SU-DHL-6 (cell line): Measurements from ENCODE around the gene PRKAR2A.

Experiments
- H2AFZ ChIP-seq: fragments of 200-600 bp; sonication (generic); 2 replicates; pipeline ENCODE4 v1.6.1; 2014; ENCODE audit warnings: low read depth, mild to moderate bottlenecking, moderate library complexity, mixed read lengths, antibody characterized with exemption, low read length; ENCODE audit not compliant: severe bottlenecking
- H3F3A ChIP-seq: fragments of 200-600 bp; shearing (Covaris generic); 2 replicates; pipeline ENCODE4 v1.6.0; 2016; ENCODE audit warnings: antibody characterized with exemption, mild to moderate bottlenecking; ENCODE audit not compliant: insufficient read depth
- H3K27ac ChIP-seq: fragments of 200-600 bp; sonication (generic); 2 replicates; pipeline ENCODE4 v1.5.1; 2016; ENCODE audit warnings: low read depth, mild to moderate bottlenecking, low read length, moderate library complexity, mixed read lengths
- H3K27me3 ChIP-seq: fragments of 200-600 bp; sonication (generic), shearing (Covaris generic); 2 replicates; pipeline ENCODE4 v1.6.0; 2014; ENCODE audit warnings: mild to moderate bottlenecking, low read length
- H3K36me3 ChIP-seq: fragments of 200-600 bp; sonication (generic); 2 replicates; pipeline ENCODE4 v1.6.1; 2014; ENCODE audit warnings: mild to moderate bottlenecking, low read length, mixed read lengths
- H3K4me2 ChIP-seq: fragments of 300-600, 200-600 bp; shearing (Covaris generic), sonication (generic); 2 replicates; pipeline ENCODE4 v1.6.0; 2014; ENCODE audit warnings: low read length, low read depth, mild to moderate bottlenecking; ENCODE audit not compliant: poor library complexity, severe bottlenecking
- H3K4me3 ChIP-seq: fragments of 200-600 bp; sonication (generic); 2 replicates; pipeline ENCODE4 v1.5.1; 2014; ENCODE audit warnings: antibody characterized with exemption, low read length, mild to moderate bottlenecking, mixed read lengths; ENCODE audit not compliant: insufficient read depth, poor library complexity, severe bottlenecking
- H3K79me2 ChIP-seq: fragments of 200-600 bp; sonication (generic); 2 replicates; pipeline ENCODE4 v1.6.1; 2014; ENCODE audit warnings: mild to moderate bottlenecking, low read length, moderate library complexity; ENCODE audit not compliant: insufficient read depth
- H3K9ac ChIP-seq: fragments of 200-600 bp; sonication (generic); 2 replicates; pipeline ENCODE4 v1.7.0; 2014; ENCODE audit warnings: mild to moderate bottlenecking, low read length
- H3K9me2 ChIP-seq: fragments of 200-600 bp; sonication (generic); replicated peaks from 2 replicates; pipeline ENCODE4 v1.6.1; 2014; ENCODE audit warnings: low read length; ENCODE audit not compliant: insufficient read depth
- H3K9me3 ChIP-seq: fragments of 200-600 bp; sonication (generic); 2 replicates; pipeline ENCODE4 v1.6.1; 2014; ENCODE audit warnings: low read length, mixed read lengths; ENCODE audit not compliant: insufficient read depth
- H4K20me1 ChIP-seq: fragments of 200-600 bp; sonication (generic); 2 replicates; pipeline ENCODE4 v1.6.1; 2014; ENCODE audit warnings: low read depth, mild to moderate bottlenecking, antibody characterized with exemption, low read length, moderate library complexity, mixed read lengths
- EZH2phosphoT487 ChIP-seq: fragments of 200-600 bp; sonication (generic), shearing (Covaris generic); conservative IDR thresholded peaks from 2 replicates; pipeline ENCODE4 v1.6.1; 2018; ENCODE audit warnings: mild to moderate bottlenecking, antibody characterized with exemption, low read length, moderate library complexity, mixed read lengths
- TF ChIP-seq, protein P1 (sequence below): fragments of 200-600 bp; sonication (generic); IDR thresholded peaks from one replicate; pipeline ENCODE4 v1.5.1; 2017; ENCODE audit warnings: antibody characterized with exemption, mild to moderate bottlenecking, low read length, moderate library complexity; ENCODE audit not compliant: insufficient read depth, poor library complexity, severe bottlenecking

PRKAR2A gene

DNA sequence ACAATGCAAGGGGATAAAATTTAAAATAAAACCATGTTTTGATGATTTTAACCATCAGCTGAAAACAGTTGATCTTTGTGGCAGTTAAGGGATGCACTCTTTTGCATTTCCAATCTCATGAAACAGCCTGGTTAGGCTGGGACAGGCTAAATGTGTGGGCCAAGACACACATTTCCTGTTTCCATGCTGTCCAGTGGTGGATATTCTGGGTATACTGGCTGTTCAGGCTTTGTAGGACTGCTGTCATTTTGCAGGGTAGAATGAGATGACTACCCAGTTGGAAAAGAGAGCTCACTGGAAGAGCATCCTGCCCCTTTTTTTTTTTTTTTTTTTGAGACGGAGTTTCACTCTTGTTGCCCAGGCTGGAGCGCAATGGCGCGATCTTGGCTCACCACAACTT, 88.6 kb downstream of the PRKAR2A start:
- H3K4me2 ChIP-seq, result no peak overlapping the region
- H3K4me3 ChIP-seq, result no peak overlapping the region
- H2AFZ ChIP-seq, result no peak overlapping the region
- no peaks in the 10 kb centered on the region for H3K79me2 ChIP-seq
- H3K27me3 ChIP-seq, result no peaks in the 10 kb centered on the region
- no peaks in the 10 kb centered on the region for H3F3A ChIP-seq
- H3K9me3 ChIP-seq, result no peaks in the 10 kb centered on the region
- no peak overlapping the region for H3K27ac ChIP-seq
- no peak overlapping the region for H3K9ac ChIP-seq
- TF ChIP-seq EZH2phosphoT487, result no peak
- TF ChIP-seq, protein P1, sequence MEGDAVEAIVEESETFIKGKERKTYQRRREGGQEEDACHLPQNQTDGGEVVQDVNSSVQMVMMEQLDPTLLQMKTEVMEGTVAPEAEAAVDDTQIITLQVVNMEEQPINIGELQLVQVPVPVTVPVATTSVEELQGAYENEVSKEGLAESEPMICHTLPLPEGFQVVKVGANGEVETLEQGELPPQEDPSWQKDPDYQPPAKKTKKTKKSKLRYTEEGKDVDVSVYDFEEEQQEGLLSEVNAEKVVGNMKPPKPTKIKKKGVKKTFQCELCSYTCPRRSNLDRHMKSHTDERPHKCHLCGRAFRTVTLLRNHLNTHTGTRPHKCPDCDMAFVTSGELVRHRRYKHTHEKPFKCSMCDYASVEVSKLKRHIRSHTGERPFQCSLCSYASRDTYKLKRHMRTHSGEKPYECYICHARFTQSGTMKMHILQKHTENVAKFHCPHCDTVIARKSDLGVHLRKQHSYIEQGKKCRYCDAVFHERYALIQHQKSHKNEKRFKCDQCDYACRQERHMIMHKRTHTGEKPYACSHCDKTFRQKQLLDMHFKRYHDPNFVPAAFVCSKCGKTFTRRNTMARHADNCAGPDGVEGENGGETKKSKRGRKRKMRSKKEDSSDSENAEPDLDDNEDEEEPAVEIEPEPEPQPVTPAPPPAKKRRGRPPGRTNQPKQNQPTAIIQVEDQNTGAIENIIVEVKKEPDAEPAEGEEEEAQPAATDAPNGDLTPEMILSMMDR, result no peak
- no peaks in the 10 kb centered on the region for H3K9me2 ChIP-seq
- H3K36me3 ChIP-seq, result no peaks in the 10 kb centered on the region
- H4K20me1 ChIP-seq, result no peaks in the 10 kb centered on the region

DNA sequence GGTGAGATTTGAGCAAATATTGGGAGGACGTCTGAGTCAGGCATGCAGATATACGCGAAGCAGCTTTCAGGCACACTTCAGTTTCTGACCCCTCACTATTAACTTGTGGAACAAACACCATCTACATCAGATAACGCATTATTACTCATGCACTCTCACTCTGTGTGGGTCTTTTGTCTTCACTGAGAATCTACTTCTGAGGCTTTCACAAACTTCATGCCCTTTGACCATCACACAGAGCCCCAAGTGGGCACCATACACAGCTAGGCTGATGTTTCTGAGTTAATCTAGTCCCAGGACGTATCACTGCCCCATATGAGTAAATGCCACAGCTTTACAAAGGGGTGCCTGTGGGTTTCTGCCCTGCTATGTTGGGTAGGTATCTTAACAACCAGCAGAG, 91.0 kb downstream of the PRKAR2A start:
- Histone ChIP-seq H3K79me2 (no peaks in the 10 kb centered on the region), H3K9me3 (no peaks in the 10 kb centered on the region), H3K27ac (no peak overlapping the region), H3K4me2 (no peak overlapping the region), H3F3A (no peaks in the 10 kb centered on the region), H3K27me3 (no peaks in the 10 kb centered on the region), H3K9ac (no peak overlapping the region), H3K36me3 (no peaks in the 10 kb centered on the region), H3K4me3 (no peak overlapping the region), H2AFZ (no peak overlapping the region), H4K20me1 (no peaks in the 10 kb centered on the region), H3K9me2 (no peaks in the 10 kb centered on the region)
- TF ChIP-seq EZH2phosphoT487, result no peak
- TF ChIP-seq, protein P1, result no peak

DNA sequence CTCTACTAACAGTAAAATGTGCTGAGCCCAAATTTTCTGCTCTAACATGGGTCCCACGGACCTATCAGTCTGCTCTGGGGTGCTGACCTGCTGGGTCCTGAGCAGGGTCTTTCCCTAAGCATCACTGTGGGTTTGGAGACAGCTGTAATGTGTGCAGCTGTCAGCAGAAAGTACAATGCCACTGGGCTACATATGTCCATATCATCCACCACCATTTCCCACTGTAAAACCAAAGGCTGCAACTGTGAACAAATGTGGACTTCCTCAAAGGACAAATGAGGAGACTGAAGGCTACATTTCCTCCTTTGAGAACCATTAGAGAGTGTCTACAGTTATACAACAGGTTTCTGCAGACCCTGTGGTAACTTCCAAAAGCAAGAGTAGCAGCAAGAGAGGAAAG, 96.8 kb downstream of the PRKAR2A start:
- H3K4me2 ChIP-seq, result no peak overlapping the region
- H3K9ac ChIP-seq, result no peak overlapping the region
- H4K20me1 ChIP-seq, result no peaks in the 10 kb centered on the region
- H3K9me3 ChIP-seq, result no peaks in the 10 kb centered on the region
- H2AFZ ChIP-seq, result no peak overlapping the region
- H3K4me3 ChIP-seq, result no peak overlapping the region
- TF ChIP-seq, protein P1, result no peak
- no peak for TF ChIP-seq EZH2phosphoT487
- H3K36me3 ChIP-seq, result 0 out of 2 replicates have a peak, but pooled peaks cover 2% of the 10 kb centered on the region
- no peaks in the 10 kb centered on the region for H3K27me3 ChIP-seq
- H3K79me2 ChIP-seq, result no peaks in the 10 kb centered on the region
- no peak overlapping the region for H3K27ac ChIP-seq
- H3F3A ChIP-seq, result no peaks in the 10 kb centered on the region
- H3K9me2 ChIP-seq, result no peaks in the 10 kb centered on the region
